ENCODE results near the gene ZNF507.

The ZNF507 gene

GRCh38 chr19:32349724-32350470 lies 4.5 kb downstream of the ZNF507 start:
- H3K4me3 Mint-ChIP-seq, result no peak overlapping the region
- no peak for DNase-seq
- H3K27me3 Mint-ChIP-seq (ENCODE audit: low read depth, poor library complexity), result no peaks in the 10 kb centered on the region

GRCh38 chr19:32350471-32350865 lies 5.1 kb downstream of the ZNF507 start:
- Mint-ChIP-seq H3K27ac (no peak overlapping the region), H3K36me3 (ENCODE audit: low read depth) (peaks cover 67% of the 10 kb centered on the region), H3K9me3 (no peaks in the 10 kb centered on the region), H3K27me3 (ENCODE audit: low read depth, poor library complexity) (no peaks in the 10 kb centered on the region), H3K4me3 (no peak overlapping the region), H3K4me1 (peaks cover 41% of the 10 kb centered on the region)
- TF ChIP-seq CTCF (IDR thresholded peaks at IDR 0.05), result no peak
- DNase-seq, result no peak

More at GRCh38 chr19:32349724-32350470, 4.5 kb downstream of the ZNF507 start:
- Mint-ChIP-seq H3K9me3 (peaks cover 1% of the 10 kb centered on the region), H3K36me3 (ENCODE audit: low read depth) (peaks cover 61% of the 10 kb centered on the region), H3K27ac (no peak overlapping the region), H3K4me1 (peaks cover 41% of the 10 kb centered on the region)
- TF ChIP-seq CTCF (IDR thresholded peaks at IDR 0.05), result no peak

GRCh38 chr19:32350987-32351348 lies 5.6 kb downstream of the ZNF507 start:
- no peak for TF ChIP-seq CTCF (IDR thresholded peaks at IDR 0.05)
- H3K4me1 Mint-ChIP-seq, result peaks cover 41% of the 10 kb centered on the region
- no peaks in the 10 kb centered on the region for H3K27me3 Mint-ChIP-seq (ENCODE audit: low read depth, poor library complexity)
- no peak overlapping the region for H3K4me3 Mint-ChIP-seq
- no peak for DNase-seq
- no peaks in the 10 kb centered on the region for H3K9me3 Mint-ChIP-seq
- peak overlapping the region; percentile 16 for H3K27ac Mint-ChIP-seq
- peaks cover 72% of the 10 kb centered on the region for H3K36me3 Mint-ChIP-seq (ENCODE audit: low read depth)

- DNase-seq, result no peak
- H3K9me3 Mint-ChIP-seq, result no peaks in the 10 kb centered on the region
- H3K4me3 Mint-ChIP-seq, result no peak overlapping the region
- H3K4me1 Mint-ChIP-seq, result peaks cover 28% of the 10 kb centered on the region
- H3K27ac Mint-ChIP-seq, result no peak overlapping the region
- no peaks in the 10 kb centered on the region for H3K27me3 Mint-ChIP-seq (ENCODE audit: low read depth, poor library complexity)
- TF ChIP-seq CTCF (IDR thresholded peaks at IDR 0.05), result no peak
- H3K36me3 Mint-ChIP-seq (ENCODE audit: low read depth), result peaks cover 84% of the 10 kb centered on the region
Observed at GRCh38 chr19:32352241-32352630, 6.8 kb downstream of the ZNF507 start.

- TF ChIP-seq CTCF (IDR thresholded peaks at IDR 0.05), result no peak
- no peak for DNase-seq
- Mint-ChIP-seq H3K4me1 (peaks cover 19% of the 10 kb centered on the region), H3K27me3 (ENCODE audit: low read depth, poor library complexity) (no peaks in the 10 kb centered on the region), H3K27ac (no peak overlapping the region), H3K4me3 (no peak overlapping the region), H3K9me3 (no peaks in the 10 kb centered on the region), H3K36me3 (ENCODE audit: low read depth) (peaks cover 77% of the 10 kb centered on the region)
Observed at GRCh38 chr19:32354345-32354744, 8.9 kb downstream of the ZNF507 start.

GRCh38 chr19:32355309-32355708 lies 9.9 kb downstream of the ZNF507 start:
- no peak overlapping the region for H3K4me3 Mint-ChIP-seq
- no peaks in the 10 kb centered on the region for H3K9me3 Mint-ChIP-seq
- peaks cover 9% of the 10 kb centered on the region for H3K4me1 Mint-ChIP-seq
- H3K36me3 Mint-ChIP-seq (ENCODE audit: low read depth), result peaks cover 73% of the 10 kb centered on the region
- no peaks in the 10 kb centered on the region for H3K27me3 Mint-ChIP-seq (ENCODE audit: low read depth, poor library complexity)
- H3K27ac Mint-ChIP-seq, result no peak overlapping the region
- DNase-seq, result no peak
- no peak for TF ChIP-seq CTCF (IDR thresholded peaks at IDR 0.05)
